Omental fat pad (tissue), 4 donors: ENCODE results near the gene DYNLT2. TPM values are rescaled to one million over a fixed set of nuclear protein-coding genes. Genes with fewer than 3 reads are reported as not detected.

ENCODE experiments used
- ATAC-seq: fragments of 150-250 bp; one replicate; pipeline ENCODE4 v1.9.1; 2016; ENCODE audit warnings: mild to moderate bottlenecking, moderate library complexity; ENCODE audit not compliant: low FRiP score
- DNase-seq: peaks from one replicate; pipeline ENCODE4 v3.0.0-alpha.2; 2019; ENCODE audit warnings: low spot score
- total RNA-seq, 4 donors: library from RNA; depleted of rRNA; stranded (reverse); fragments of >200 nt; gene quantifications; one replicate each; pipeline ENCODE4 v1.1.0, GENCODE V29; 2016
- TF ChIP-seq, protein P1 (sequence below), 3 donors: fragments of 450-650 bp; IDR thresholded peaks; one replicate each; pipeline ENCODE4 v1.5.1; 2016 to 2017; ENCODE audit warnings: antibody characterized with exemption in 3 of 3, mild to moderate bottlenecking in 3 of 3, moderate library complexity in 2 of 3

DYNLT2 gene
- total RNA-seq, 4 donors from 2014 or later: 0.94 to 2.5 (median 2.1) TPM

DNA sequence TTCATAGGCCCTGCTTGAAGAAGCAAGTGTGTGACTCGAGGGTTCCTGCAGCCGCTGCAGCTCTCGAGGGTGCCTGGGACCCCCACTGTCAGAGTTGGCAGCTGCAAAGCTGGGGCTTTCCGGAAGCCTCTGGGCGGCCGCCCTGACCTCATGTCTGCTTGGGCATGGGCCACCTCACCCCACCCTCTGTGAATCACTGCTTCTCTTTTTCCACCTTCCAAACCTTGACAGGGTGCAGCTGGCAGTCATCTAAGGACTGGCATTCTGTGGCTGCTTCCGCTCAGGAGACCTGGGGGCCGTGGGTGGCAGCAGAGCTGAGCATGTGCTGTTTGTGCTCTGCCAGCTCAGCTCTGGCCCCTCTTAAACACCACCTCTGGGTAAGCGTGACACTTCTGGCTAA is 32.0 kb upstream of the DYNLT2 start:
- no peak for ATAC-seq
- DNase-seq: no peak
- TF ChIP-seq, protein P1, sequence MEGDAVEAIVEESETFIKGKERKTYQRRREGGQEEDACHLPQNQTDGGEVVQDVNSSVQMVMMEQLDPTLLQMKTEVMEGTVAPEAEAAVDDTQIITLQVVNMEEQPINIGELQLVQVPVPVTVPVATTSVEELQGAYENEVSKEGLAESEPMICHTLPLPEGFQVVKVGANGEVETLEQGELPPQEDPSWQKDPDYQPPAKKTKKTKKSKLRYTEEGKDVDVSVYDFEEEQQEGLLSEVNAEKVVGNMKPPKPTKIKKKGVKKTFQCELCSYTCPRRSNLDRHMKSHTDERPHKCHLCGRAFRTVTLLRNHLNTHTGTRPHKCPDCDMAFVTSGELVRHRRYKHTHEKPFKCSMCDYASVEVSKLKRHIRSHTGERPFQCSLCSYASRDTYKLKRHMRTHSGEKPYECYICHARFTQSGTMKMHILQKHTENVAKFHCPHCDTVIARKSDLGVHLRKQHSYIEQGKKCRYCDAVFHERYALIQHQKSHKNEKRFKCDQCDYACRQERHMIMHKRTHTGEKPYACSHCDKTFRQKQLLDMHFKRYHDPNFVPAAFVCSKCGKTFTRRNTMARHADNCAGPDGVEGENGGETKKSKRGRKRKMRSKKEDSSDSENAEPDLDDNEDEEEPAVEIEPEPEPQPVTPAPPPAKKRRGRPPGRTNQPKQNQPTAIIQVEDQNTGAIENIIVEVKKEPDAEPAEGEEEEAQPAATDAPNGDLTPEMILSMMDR (IDR thresholded peaks at IDR 0.05): no peak

DNA sequence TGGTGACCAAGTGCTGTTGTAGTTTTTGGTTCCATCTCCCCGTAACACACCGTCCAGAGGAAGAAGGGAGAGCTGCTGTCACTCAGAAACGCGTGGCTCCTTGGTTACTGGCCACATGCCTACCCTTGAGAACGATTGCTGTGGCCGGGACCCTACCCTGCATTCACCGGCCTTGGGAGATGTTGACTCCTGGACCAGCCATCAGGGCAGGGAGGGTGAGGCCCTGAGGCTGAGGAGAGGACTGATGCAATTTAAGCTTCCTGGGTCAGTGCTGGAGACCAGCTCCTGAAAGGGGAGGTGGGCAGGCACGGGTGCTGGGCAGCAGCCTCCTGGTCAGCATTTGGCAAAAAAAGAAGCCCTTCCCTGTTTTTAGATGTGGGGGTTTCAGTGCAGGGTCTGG is 31.6 kb upstream of the DYNLT2 start:
- DNase-seq (no peak), ATAC-seq (no peak)
- TF ChIP-seq, protein P1 (IDR thresholded peaks at IDR 0.05): no peak

DNA sequence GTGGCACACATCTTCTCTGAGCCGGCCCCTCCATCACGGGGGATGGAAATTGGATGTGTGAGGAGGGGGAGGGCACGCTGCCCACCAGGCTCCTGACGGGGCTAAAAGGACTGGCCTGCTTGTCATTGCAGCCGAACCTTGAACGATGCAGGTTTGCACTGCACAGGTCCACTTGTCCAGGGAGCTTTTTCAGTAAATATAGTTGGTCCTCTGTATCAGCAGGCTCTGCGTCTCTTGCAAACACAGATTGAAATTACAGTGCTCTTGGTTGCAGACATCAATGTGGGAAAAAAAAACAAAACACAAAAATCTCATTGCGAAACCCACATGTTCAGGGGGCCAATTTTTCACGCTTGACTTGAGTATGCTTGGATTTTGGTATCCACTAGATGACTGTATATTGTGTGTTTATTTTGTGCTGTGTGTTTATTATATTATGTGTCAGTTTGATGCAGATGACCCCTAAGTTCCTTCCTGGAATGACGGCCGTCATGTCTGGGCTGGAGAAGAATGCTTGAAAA is 29.3 kb upstream of the DYNLT2 start:
- DNase-seq (no peak), ATAC-seq (no peak)
- TF ChIP-seq, protein P1 (IDR thresholded peaks at IDR 0.05): no peak

DNA sequence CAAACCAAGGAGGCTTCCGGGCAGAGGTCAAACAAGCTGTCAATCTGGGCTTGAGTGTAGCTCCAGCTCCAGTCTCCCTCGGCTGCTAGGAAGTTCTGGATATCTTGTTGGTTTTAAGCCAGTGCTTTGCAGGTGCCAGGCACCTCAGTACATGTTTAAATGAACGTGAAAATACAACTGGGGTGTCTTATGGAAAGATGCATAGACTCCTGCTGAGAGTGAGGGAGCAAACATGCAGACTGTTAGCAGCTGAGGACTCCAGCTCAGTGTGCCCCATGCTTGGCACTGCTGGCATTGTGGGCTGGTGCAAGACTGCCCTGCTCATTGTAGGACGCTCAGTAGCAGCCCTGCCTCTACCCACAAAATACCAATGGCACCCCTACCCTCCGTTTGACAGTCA is 28.5 kb upstream of the DYNLT2 start:
- ATAC-seq: no peak
- DNase-seq: no peak
- TF ChIP-seq, protein P1 (IDR thresholded peaks at IDR 0.05): no peak

DNA sequence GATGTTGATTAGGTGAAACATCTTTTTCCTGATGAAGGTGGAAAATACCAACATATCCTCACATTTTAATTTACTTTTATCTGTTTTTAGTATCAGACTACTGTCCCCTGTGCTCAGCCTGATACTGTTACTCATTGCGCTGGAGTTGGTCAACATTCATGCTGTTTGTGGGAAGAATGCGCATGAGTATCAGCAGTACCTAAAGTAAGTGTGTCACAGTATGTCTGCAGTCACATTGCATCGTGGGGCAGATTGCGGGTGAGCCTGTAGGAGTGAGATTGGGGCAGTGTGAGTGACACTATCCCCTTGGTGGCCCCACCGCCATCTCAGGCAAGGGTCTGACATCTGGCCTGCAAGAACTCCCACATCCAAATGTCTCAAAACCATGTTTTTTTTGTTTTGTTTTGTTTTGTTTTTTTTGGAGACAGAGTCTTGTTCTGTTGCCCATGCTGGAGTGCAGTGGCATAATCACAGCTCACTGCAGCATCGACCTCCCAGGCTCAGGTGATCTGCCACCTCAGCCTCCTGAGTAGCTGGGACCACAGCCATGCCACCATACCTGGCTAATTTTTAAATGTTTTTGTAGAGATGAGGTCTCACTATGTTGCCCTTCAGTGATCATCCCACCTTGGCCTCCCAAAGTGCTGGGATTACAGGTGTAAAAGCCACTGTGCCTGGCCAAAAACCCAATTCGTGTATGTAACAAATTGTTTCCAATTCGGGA is 27.9 kb upstream of the DYNLT2 start:
- DNase-seq (no peak), ATAC-seq (no peak)
- TF ChIP-seq, protein P1 (IDR thresholded peaks at IDR 0.05): no peak

DNA sequence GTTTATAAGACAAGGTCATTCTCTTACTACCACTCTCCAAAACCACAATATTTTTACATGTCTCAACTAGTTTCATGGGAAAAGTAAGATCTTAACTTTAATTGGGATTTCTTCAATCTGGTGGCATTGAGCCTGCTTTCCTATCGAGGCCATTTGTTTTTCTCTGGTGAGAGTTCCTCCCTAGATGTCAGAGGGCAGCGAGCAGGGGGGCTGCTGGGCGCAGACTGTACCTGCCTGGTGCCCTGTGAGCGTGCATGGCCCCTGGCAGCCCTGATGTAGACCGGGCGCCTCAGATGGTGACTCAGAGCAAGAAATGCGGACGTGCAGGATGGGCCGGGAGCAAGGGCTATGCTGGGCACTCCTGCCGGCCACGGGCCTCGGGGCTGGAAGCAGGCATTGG is 27.3 kb upstream of the DYNLT2 start:
- TF ChIP-seq, protein P1 (IDR thresholded peaks at IDR 0.05): no peak
- DNase-seq (no peak), ATAC-seq (no peak)

DNA sequence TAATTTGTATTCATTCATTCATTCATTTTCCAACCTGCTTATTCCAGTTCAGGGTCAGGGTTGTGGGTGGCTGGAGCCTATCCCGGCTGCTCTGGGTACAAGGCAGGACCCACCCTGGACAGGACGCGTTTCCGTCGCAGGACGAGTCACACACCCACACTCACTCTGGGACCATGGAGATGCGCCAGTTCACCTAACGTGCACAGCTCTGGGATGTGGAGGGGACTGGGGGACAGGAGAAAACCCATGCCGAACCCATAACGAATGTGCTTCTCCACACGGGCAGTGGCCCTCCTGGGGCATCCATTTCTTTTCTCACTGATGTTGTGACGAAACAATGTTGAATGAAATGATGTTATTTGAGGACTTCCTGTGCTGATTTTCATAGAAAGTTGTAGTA is 26.5 kb upstream of the DYNLT2 start:
- TF ChIP-seq, protein P1 (IDR thresholded peaks at IDR 0.05): no peak
- no peak for ATAC-seq
- DNase-seq: no peak
